Activated T-cell treated with anti-CD3 and anti-CD28 coated beads, Interleukin-2, amount 50 U/mL, for 48 hours (primary cell): ENCODE data around the gene ANKS4B.
"Not testable (repeated sequence)": the region's sequence is repeated elsewhere in the genome, so short reads cannot be mapped to it uniquely, and the experiment has no call there.

Source experiments
- DNase-seq, 2 experiments: peaks; one replicate each; pipeline ENCODE4 v3.0.0-alpha.2; 2020

Gene ANKS4B

GRCh38 chr16:21219551-21219950, 13.9 kb upstream of the ANKS4B start:
- DNase-seq, result no peak

GRCh38 chr16:21222495-21223337, 10.8 kb upstream of the ANKS4B start:
- DNase-seq, result no peak

GRCh38 chr16:21223787-21224186, 9.7 kb upstream of the ANKS4B start:
- DNase-seq, result no peak

- no peak for DNase-seq
Measured at GRCh38 chr16:21224800-21225199, 8.7 kb upstream of the ANKS4B start.

GRCh38 chr16:21226749-21227148, 6.8 kb upstream of the ANKS4B start:
- DNase-seq, result no peak

- no peak for DNase-seq
Measured at GRCh38 chr16:21227866-21228265, 5.6 kb upstream of the ANKS4B start.

- DNase-seq, result no peak
Measured at GRCh38 chr16:21228361-21228872, 5.1 kb upstream of the ANKS4B start.

- DNase-seq, result no peak
Measured at GRCh38 chr16:21233045-21233520, 416 bp upstream of the ANKS4B start.

GRCh38 chr16:21235199-21235585, 1.7 kb downstream of the ANKS4B start:
- no peak for DNase-seq

GRCh38 chr16:21236831-21237230, 3.3 kb downstream of the ANKS4B start:
- no peak for DNase-seq

- no peak for DNase-seq
Measured at GRCh38 chr16:21239646-21240045, 6.1 kb downstream of the ANKS4B start.

- DNase-seq, result no peak
Measured at GRCh38 chr16:21242756-21243155, 9.3 kb downstream of the ANKS4B start.

- no peak for DNase-seq
Measured at GRCh38 chr16:21244518-21245215, 11.2 kb downstream of the ANKS4B start.

GRCh38 chr16:21248179-21248578, 14.7 kb downstream of the ANKS4B start:
- DNase-seq, result not testable (repeated sequence)

- no peak for DNase-seq
Measured at GRCh38 chr16:21250072-21250923, 16.8 kb downstream of the ANKS4B start.

- no peak for DNase-seq
Measured at GRCh38 chr16:21253470-21253869, 20.0 kb downstream of the ANKS4B start.

- no peak for DNase-seq
Measured at GRCh38 chr16:21256636-21257035, 23.1 kb downstream of the ANKS4B start.

- DNase-seq, result no peak
Measured at GRCh38 chr16:21257284-21257683, 23.8 kb downstream of the ANKS4B start.

- no peak for DNase-seq
Measured at GRCh38 chr16:21260870-21261791, 27.6 kb downstream of the ANKS4B start.

GRCh38 chr16:21262779-21263639, 29.5 kb downstream of the ANKS4B start:
- no peak for DNase-seq
